GM21717 (cell line): Measurements from ENCODE around the gene NEB.
"Not testable (repeated sequence)": the region's sequence is repeated elsewhere in the genome, so short reads cannot be mapped to it uniquely, and the experiment has no call there.

Source experiments
- ATAC-seq: cut with Tn5 transposase; IDR thresholded peaks from one replicate; pipeline ENCODE4 v1.9.1; 2021; ENCODE audit warnings: mild to moderate bottlenecking, moderate library complexity; ENCODE audit not compliant: unreplicated experiment

Gene NEB

DNA sequence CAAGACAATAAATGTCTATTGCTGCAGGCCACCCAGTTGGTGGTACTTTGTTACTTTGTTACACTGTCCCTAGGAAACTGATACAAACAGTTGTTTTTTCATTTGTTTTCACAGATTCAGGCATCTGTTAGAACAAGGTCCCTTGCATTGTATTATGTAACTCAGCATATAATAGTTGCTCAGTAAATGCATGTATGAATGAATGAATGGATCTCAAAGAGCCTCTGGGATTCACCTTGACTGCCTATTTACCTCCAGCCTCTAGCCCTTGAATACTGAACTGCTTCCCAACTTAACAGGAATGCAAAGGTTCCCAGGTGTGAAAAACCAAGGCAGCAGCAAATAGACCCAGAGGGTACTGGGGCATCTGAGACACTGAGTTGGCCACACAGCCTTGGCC is 27.4 kb upstream of the NEB start:
- ATAC-seq = no peak

DNA sequence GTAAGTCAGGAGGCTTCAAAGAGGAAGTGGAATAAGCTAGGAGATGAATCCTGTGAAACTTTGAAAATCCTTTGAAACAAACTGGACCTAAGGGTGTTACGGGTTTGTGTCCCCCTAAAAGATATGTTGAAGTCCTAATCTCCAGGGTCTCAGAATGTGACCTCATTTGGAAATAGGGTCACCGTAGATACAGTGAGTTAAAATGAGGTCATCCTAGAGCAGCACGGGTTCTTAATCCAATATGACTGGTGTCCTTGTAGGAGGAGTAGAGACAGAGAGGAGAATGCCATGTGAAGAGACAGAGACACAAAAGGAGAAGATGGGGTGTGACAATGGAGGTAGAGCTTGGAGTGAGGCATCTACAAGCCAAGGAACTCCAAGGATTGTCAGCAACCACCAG is 26.9 kb upstream of the NEB start:
- no peak for ATAC-seq

DNA sequence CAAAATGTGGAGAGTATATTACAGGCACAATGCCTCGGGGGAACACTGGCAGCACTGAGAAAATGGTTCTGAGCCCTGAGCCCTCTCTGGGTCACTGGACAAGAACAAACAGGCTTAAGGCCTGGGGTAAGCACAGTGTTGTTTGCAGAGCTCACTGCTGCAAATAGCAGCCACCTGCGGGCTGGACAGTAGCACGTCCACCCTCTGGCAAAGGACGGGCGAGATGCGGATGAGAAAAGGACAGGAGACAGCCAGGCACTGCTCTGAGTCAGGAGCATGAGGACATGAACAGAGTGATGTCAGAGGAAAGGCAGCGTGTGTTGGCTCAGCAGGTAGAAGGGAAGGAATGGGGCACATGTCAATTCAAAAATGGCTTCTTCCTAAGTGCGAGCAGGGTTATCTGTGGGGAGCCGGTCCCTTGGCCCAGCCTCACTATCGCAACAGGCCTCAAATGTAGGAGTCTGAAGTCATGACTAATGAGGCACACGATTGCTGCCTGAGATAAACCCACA is 25.9 kb upstream of the NEB start:
- ATAC-seq = no peak

GRCh38 chr2:151758744-151759143 is 24.5 kb upstream of the NEB start:
- no peak for ATAC-seq

- ATAC-seq = no peak
Observed at GRCh38 chr2:151757861-151758260, 23.6 kb upstream of the NEB start.

- no peak for ATAC-seq
Observed at GRCh38 chr2:151756820-151757219, 22.5 kb upstream of the NEB start.

- ATAC-seq = no peak
Observed at GRCh38 chr2:151754253-151754897, 20.1 kb upstream of the NEB start.

- ATAC-seq = no peak
Observed at GRCh38 chr2:151753540-151753939, 19.3 kb upstream of the NEB start.

- ATAC-seq = not testable (repeated sequence)
Observed at GRCh38 chr2:151745261-151745660, 11.0 kb upstream of the NEB start.

GRCh38 chr2:151730262-151730975 is 3.9 kb downstream of the NEB start:
- ATAC-seq = peak; percentile 87

DNA sequence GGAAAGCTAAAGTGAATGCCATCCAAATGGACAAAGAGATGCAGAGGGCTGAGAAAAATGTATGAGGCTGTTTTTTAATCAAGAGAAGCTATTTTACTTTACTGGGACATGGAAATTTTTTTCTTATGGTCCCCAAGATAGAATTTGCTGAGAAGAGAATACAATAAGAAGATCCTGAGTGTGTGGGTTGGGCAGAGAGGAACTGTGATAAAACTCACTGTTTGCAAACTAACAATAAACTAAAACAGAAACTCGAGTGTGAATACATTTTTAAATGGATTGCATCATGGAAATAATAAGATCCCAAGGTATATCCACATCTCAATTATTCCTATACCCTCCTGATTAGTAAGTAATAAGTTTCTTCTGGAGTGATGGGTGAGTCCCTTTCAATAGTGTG is 4.4 kb downstream of the NEB start:
- peak; percentile 43 for ATAC-seq

GRCh38 chr2:151729415-151729811 is 4.9 kb downstream of the NEB start:
- no peak for ATAC-seq

DNA sequence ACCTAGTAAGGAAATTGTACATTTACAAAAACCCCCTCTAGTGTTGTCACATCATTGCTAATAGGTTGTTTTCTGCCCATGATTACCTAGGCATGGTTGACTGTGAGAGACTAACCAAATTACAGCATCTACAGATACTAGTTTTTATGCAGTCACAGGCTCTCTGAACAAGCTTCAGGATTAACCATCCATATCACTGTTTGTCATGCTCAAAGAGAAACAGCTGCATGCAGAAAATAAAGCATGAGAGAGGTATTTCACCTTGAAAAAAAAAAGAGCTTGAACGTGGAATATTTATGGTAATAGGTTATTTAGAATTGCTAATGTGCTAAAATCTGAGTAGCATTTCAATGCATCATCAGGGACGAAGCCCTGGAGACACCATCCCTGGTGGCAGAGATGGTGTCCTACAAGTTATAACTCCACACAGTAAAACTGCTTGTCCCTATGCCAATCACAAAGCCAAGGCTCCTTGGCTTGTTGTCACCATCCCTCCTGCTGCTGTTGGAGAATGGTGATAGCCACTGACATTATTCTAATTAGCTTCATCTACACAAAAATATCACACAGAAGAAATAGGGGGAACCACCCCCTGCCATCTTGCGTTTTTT is 5.4 kb downstream of the NEB start:
- ATAC-seq = no peak

GRCh38 chr2:151727593-151728552 is 6.4 kb downstream of the NEB start:
- ATAC-seq = no peak

DNA sequence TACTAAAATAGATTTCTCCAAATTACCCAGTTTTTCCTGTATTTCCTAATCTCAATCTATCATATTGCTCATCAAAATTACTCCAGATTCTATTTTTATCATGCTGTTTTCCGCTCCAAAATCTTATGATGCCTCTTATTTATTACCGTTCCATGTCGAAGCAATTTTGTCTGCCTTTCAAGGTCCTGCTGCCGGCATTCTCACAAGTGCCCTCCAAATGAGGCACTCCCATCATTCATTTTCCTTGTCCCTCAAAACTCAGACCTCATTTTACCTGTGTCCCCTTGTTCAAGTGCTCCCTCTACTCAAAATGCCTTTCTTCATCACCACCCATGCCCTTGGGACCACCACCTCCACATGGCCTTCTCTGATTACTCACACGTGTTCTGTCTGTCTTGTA is 13.1 kb downstream of the NEB start:
- ATAC-seq = no peak

- ATAC-seq = no peak
Observed at GRCh38 chr2:151720521-151720920, 13.8 kb downstream of the NEB start.

DNA sequence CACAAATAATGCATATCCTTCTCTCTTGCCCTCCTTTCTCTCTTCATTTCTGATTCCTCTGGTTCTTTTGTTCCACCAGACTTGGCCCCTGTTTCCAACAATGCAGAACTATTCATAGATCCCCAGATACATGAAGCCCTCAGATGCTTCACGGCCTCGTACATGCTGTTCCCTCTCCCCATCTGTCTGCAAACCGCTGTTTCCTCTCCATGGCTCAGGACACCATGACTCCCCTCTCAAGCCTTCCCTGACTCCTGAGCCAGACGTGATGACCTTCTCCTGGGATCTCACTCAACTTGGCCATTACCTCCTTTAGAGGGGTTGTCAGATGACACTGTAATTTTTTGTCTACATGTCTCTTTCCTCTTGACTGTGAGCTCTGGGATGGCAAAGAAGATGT is 15.5 kb downstream of the NEB start:
- no peak for ATAC-seq

- ATAC-seq = no peak
Observed at GRCh38 chr2:151718247-151718646, 16.0 kb downstream of the NEB start.

GRCh38 chr2:151716721-151717120 is 17.6 kb downstream of the NEB start:
- no peak for ATAC-seq

GRCh38 chr2:151713291-151713903 is 20.9 kb downstream of the NEB start:
- no peak for ATAC-seq

- ATAC-seq = no peak
Observed at GRCh38 chr2:151711025-151711424, 23.3 kb downstream of the NEB start.
